Stimulated activated CD4-positive, alpha-beta T cell treated with anti-CD3 and anti-CD28 coated beads, Interleukin-2, amount 100 ng/mL, for 4 hours (primary cell): ENCODE measurements around the gene KRTAP10-2.

Experiments
- DNase-seq: peaks from one replicate; pipeline ENCODE4 v3.0.0-alpha.2; 2020; ENCODE audit warnings: low read depth

Gene KRTAP10-2

GRCh38 chr21:44539991-44540666 is 11.2 kb downstream of the KRTAP10-2 start, which contains the start of gene KRTAP10-1:
Gene KRTAP10-1, minus strand, starts transcription at chr21:44540195. Its CDS starts 45 bp downstream, at chr21:44540150.
- no peak for DNase-seq

- DNase-seq = no peak
Measured at GRCh38 chr21:44539046-44539445, 12.3 kb downstream of the KRTAP10-2 start.

DNA sequence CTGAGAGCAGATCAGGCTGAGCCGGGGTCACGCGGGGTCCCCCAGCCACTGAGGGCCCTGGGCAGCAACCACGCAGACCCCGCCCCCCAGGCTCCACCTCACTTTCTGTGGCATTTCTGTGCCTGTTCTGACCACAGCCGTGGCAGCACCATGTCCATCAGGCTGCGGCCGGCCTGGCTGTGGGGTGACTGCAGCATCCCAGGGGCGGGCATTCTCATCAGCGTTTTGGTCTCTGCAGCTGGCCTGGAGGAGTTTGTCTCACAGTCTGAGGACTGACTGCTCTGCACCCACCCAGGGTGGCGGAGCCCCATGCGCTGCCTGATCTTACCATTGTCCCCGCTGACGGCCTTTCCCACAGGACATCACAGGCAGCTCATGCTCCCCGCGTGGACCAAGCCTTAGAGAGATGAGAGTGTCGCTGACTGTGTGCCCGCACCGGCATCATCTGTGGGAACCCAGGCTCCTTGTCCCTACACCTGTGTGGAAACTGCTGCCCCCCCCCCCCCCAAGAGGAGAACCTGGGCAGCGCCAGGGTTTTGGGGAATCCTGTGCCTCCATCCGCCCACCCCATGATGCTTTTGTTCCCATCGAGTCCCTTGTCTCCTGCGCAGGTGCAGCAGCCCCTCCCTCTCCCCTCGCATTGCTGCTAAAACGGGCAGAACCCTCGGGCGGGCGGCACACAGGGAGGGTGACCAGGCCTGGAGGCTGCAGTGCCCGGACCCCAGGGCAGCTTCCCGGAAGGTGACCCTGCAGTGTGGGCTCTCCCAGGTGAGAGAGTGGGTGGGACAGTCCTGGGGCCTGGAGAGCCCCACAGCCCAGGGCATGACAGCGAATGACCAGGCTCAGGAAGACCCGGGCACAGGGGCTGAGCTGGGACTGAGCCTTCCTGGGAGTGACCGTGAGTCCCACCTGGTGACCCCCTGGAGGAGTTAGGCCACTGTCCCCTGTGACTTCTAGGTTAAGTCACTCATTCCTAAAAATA is 13.1 kb downstream of the KRTAP10-2 start:
- DNase-seq = no peak

DNA sequence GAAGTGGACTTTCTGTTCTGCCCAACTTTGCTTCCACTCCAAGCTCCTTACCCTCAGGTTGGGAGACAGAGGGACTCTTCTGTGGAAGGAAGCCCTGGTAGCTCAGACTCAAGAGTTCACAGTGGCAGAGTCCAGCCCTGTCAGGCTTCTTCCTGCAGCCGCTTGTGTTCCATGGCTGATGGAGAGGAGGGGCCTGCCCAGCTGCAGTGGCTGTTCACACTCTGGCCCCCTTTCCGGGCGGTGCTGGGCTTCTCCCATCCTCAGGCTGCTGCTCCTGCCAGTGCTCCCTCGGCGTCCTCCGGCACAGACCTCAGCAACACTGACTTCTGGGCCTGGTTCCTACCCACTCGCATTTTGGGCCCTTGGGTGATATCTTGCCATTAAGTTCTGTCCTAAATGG is 15.3 kb downstream of the KRTAP10-2 start:
- no peak for DNase-seq

DNA sequence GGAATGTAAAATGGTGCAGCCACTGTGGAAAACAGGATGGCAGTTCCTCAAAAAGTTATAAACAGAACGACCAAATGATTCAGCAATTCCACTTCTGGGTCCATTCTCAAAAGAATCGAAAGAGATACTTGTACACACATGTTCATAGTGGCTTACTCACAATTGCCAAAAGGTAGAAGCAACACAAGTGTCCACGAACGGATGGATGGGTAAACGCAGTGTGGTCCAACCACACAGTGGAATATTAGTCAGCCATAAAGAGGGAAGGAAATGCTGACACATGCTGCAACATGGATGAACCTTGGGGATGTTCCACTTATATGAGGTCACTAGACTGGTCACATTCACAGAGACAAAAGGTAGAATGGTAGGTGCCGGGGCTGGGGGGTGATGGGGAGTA is 16.6 kb downstream of the KRTAP10-2 start:
- DNase-seq = no peak

DNA sequence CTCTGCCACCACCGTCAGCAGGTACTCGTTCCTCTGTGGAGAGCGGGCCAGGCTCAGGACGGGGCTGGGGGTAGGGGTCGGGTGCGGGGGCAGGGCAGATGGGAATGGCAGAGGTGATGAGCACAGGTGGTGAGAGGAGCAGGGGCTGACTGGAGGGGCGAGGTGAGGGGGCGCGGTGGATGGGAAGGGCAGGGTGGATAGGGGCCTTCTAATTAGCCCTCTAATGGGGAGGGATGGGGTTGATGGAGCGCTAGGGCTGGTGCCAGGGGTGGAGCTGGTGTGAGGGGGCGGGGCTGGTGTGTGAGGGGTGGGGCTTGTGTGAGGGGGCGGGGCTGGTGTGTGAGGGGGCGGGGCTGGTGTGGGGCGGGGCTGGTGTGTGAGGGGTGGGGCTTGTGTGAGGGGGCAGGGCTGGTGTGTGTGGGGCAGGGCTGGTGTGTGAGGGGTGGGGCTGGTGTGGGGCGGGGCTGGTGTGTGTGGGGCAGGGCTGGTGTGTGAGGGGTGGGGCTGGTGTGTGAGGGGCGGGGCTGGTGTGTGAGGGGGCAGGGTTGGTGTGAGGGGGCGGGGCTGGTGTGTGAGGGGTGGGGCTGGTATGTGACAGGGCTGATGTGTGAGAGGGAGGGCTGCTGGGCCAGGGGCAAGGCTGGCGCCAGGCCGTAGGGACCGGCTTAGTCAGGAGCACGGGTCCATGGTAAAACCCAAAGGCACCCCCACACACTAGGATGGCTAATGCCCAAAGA is 17.2 kb downstream of the KRTAP10-2 start:
- DNase-seq = no peak

GRCh38 chr21:44533121-44533890 is 18.0 kb downstream of the KRTAP10-2 start:
- no peak for DNase-seq

GRCh38 chr21:44532712-44533111 is 18.6 kb downstream of the KRTAP10-2 start:
- DNase-seq = no peak

GRCh38 chr21:44531606-44532564 is 19.4 kb downstream of the KRTAP10-2 start:
- no peak for DNase-seq

DNA sequence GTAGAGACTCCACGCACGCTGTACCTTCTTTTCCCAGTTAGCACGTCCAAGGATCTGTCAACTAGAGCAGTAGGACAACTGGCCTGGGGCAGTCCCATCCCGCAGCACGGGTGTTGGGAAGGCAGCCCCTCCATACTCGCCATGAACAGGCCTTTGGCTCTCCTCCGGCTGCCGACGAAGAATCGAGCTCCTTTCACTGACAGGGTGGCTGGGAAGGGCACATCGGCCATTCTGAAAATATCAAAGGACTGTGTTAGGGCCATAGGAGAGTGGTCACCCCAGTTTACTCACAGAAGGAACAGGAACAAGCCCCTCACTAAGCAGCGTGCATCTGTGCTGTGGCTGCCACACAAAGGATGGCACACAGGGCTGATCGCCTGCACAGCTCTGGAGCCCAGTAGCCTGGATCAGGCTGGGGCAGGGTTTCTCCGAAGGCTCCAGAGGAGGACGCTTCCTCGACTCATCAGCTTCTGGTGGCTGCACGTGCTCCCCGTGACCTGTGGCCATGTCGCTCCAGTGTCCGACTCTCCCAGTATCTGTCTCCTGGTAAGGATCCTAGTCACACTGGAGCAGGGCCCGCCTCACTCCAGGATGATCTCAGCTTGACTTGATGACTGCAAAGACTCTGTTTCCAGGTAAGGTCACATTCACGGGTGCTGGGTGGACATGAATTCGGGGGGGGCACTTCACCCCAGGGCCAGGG is 20.3 kb downstream of the KRTAP10-2 start:
- no peak for DNase-seq

- no peak for DNase-seq
Measured at GRCh38 chr21:44530221-44530902, 20.9 kb downstream of the KRTAP10-2 start.

- no peak for DNase-seq
Measured at GRCh38 chr21:44529503-44530125, 21.7 kb downstream of the KRTAP10-2 start.

- DNase-seq = no peak
Measured at GRCh38 chr21:44529011-44529421, 22.3 kb downstream of the KRTAP10-2 start.

DNA sequence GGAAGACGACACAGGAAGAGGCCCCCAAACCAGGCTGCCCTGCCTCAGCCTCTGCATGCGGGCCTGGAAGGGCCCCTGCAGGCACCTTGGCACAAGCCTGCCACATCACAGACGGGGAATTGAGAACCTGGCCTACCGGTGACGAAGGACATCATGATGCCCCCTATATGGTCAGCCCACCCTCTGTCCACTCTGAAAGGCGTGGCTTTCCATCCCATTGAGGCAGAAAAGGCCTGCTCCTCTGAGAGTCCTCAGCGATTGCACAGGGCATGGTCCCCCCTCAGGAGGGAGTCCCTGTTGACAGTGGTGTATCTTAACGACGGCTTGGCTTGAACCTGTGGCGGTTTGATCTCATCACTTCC is 22.7 kb downstream of the KRTAP10-2 start:
- no peak for DNase-seq

GRCh38 chr21:44527983-44528633 is 23.2 kb downstream of the KRTAP10-2 start:
- no peak for DNase-seq

GRCh38 chr21:44527156-44527982 is 23.9 kb downstream of the KRTAP10-2 start:
- no peak for DNase-seq
